A673 (cell line): ENCODE results near the gene BACE2.

Experiments
- EZH2 ChIP-seq: fragments of 200-600 bp; sonication (generic); IDR thresholded peaks from 2 replicates; pipeline ENCODE4 v1.6.1; 2017; ENCODE audit warnings: borderline replicate concordance, low read depth, mild to moderate bottlenecking, mixed read lengths, antibody characterized with exemption, low read length; ENCODE audit not compliant: poor library complexity, severe bottlenecking
- TF ChIP-seq, protein P1 (sequence below): fragments of 300-800, 200-600 bp; sonication (generic); conservative IDR thresholded peaks from 2 replicates; pipeline ENCODE4 v1.5.1; 2017; ENCODE audit warnings: low read depth, mild to moderate bottlenecking, antibody characterized with exemption, low read length, moderate library complexity, mixed read lengths

DNA sequence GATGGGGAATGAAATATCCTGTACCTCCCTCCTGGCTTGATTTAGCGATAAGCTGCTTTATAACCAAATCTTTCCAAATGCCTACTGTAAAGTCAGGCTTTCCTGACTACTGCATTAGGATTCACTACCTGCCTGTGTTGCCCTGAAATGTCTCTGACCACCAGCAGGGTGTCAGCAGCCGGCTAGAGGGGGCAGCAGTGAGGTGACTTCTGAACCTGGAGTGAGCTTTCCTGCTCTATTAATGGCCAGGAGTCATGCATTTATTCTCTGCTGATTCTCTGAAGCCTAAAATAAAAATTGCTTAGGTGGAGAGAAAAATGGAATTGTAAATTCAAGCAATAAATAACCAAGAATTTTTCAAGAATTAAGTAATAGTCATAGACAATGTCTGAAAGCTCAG is 2.5 kb downstream of the BACE2 start:
- TF ChIP-seq, protein P1, sequence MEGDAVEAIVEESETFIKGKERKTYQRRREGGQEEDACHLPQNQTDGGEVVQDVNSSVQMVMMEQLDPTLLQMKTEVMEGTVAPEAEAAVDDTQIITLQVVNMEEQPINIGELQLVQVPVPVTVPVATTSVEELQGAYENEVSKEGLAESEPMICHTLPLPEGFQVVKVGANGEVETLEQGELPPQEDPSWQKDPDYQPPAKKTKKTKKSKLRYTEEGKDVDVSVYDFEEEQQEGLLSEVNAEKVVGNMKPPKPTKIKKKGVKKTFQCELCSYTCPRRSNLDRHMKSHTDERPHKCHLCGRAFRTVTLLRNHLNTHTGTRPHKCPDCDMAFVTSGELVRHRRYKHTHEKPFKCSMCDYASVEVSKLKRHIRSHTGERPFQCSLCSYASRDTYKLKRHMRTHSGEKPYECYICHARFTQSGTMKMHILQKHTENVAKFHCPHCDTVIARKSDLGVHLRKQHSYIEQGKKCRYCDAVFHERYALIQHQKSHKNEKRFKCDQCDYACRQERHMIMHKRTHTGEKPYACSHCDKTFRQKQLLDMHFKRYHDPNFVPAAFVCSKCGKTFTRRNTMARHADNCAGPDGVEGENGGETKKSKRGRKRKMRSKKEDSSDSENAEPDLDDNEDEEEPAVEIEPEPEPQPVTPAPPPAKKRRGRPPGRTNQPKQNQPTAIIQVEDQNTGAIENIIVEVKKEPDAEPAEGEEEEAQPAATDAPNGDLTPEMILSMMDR: peak; percentile 31
- no peak for TF ChIP-seq EZH2
